Kidney (tissue), 22 donors: ENCODE data around the gene AIMP2. TPM values are rescaled to one million over a fixed set of nuclear protein-coding genes. Genes with fewer than 3 reads are reported as not detected.
"Not testable (repeated sequence)": the region's sequence is repeated elsewhere in the genome, so short reads cannot be mapped to it uniquely, and the experiment has no call there.

ENCODE experiments used
- DNase-seq, 5 donors: peaks; one replicate each; pipeline ENCODE4 v3.0.0-alpha.2; 2013 to 2020
- FAIRE-seq: peaks from 2 replicates; lab custom pipeline; 2012; peaks lifted over from hg19 to GRCh38; lab: Jason Lieb, UNC
- H3K27ac ChIP-seq, 2 donors: one replicate each; pipeline ENCODE4 v1.7.0; 2013; ENCODE audit warnings: low read depth in 2 of 2, low read length in 2 of 2, inconsistent platforms in 1 of 2
- H3K27me3 ChIP-seq: one replicate; pipeline ENCODE4 v1.7.1; 2013; ENCODE audit warnings: low read length, inconsistent platforms; ENCODE audit not compliant: control insufficient read depth, insufficient read depth
- H3K36me3 ChIP-seq, 3 donors: one replicate each; pipeline versions ENCODE4 v1.7.0 to v1.7.1; 2013; ENCODE audit warnings: low read length in 3 of 3, control low read depth in 1 of 3, inconsistent platforms in 1 of 3; ENCODE audit not compliant: insufficient read depth in 3 of 3, control insufficient read depth in 2 of 3
- H3K4me1 ChIP-seq, 3 donors: one replicate each; pipeline versions ENCODE4 v1.7.0 to v1.7.1; 2013; ENCODE audit warnings: low read length in 3 of 3, inconsistent platforms in 1 of 3, low read depth in 1 of 3; ENCODE audit not compliant: control insufficient read depth in 2 of 3, insufficient read depth in 2 of 3
- H3K4me3 ChIP-seq, 3 donors: one replicate each; pipeline versions ENCODE4 v1.7.0 to v1.8.1; 2013; ENCODE audit warnings: low read length in 3 of 3, control low read depth in 1 of 3, inconsistent platforms in 1 of 3
- H3K9ac ChIP-seq, 3 donors: one replicate each; pipeline versions ENCODE4 v1.7.0 to v1.7.1; 2013; ENCODE audit warnings: low read length in 3 of 3, control low read depth in 1 of 3, inconsistent platforms in 1 of 3
- H3K9me3 ChIP-seq, 3 donors: one replicate each; pipeline versions ENCODE4 v1.7.0 to v1.7.1; 2013; ENCODE audit warnings: low read length in 3 of 3, control low read depth in 1 of 3, inconsistent platforms in 1 of 3; ENCODE audit not compliant: control insufficient read depth in 2 of 3, insufficient read depth in 1 of 3
- intact Hi-C: fragments of 100-400 bp; cut with DNase I; formaldehyde crosslinking; loops from one replicate; pipeline ENCODE4 v1.11.1; 2022
- long read RNA-seq, 10 donors: library from polyadenylated mRNA in 1 of 10; unstranded in 1 of 10; transcript quantifications; one replicate each; pipeline ENCODE4 v2.0.0 and lab custom pipeline, GENCODE V29; 2021 to 2026
- polyA plus RNA-seq: library from polyadenylated mRNA; stranded (reverse); fragments of 350-450 nt; fragmentation: Illumina TruSeq; extraction: RNeasy Lipid Tissue Mini Kit (QIAGEN cat#74804); gene quantifications from one replicate; pipeline ENCODE4 v1.2.3, GENCODE V29; 2014; ENCODE audit warnings: low read depth, low replicate concordance; ENCODE audit not compliant: insufficient read depth
- total RNA-seq: library from RNA; stranded (reverse); fragmentation: NEBNext Ultra II Directional; extraction: Animal tissue kit (Norgen Biotek cat#: 25700); gene quantifications from one replicate; pipeline ENCODE4 v1.2.1, GENCODE V29; 2021
- TF ChIP-seq, protein P1 (sequence below): IDR thresholded peaks from 3 replicates; pipeline ENCODE4 v1.5.1; 2012; ENCODE audit warnings: mild to moderate bottlenecking, moderate library complexity, borderline replicate concordance; ENCODE audit not compliant: insufficient read depth; ENCODE audit errors: extremely low read depth
- donor health status: control.
- donor health status: control.
- donor health status: control.
- donor health status: control.
- donor health status: control.
- donor health status: DM: yes; HTN: yes; CAD: no.
- donor health status: Normal renal cell carcinoma (clear cell type).

Gene AIMP2
- 34.6 TPM for total RNA-seq
- 55.5 TPM for polyA plus RNA-seq
- long read RNA-seq, donor 1, transcript AIMP2-201 (4 exons, 1,225 nt), result major isoform, 5 of 6 reads
- long read RNA-seq, donor 1, partial matches to known transcripts, result 0 of 6 reads
- long read RNA-seq, donor 1, other reads (novel, unspliced or antisense), result 0 of 6 reads
- long read RNA-seq, donor 2, transcript AIMP2-201 (4 exons, 1,225 nt), result major isoform, 14 of 15 reads
- long read RNA-seq, donor 2, partial matches to known transcripts, result 0 of 15 reads
- long read RNA-seq, donor 2, other reads (novel, unspliced or antisense), result 0 of 15 reads
- long read RNA-seq, donor 3, transcript AIMP2-201 (4 exons, 1,225 nt), result major isoform, 18 of 19 reads
- long read RNA-seq, donor 3, partial matches to known transcripts, result 0 of 19 reads
- long read RNA-seq, donor 3, other reads (novel, unspliced or antisense), result 0 of 19 reads
- long read RNA-seq, donor 4, transcript AIMP2-201 (4 exons, 1,225 nt), result major isoform, 11 of 55 reads
- long read RNA-seq, donor 4, partial matches to known transcripts, result 43 of 55 reads
- long read RNA-seq, donor 4, other reads (novel, unspliced or antisense), result 0 of 55 reads
- long read RNA-seq, donor 5, partial matches to known transcripts, result 5 of 8 reads
- long read RNA-seq, donor 5, other reads (novel, unspliced or antisense), result 0 of 8 reads
- long read RNA-seq, donor 6, transcript AIMP2-201 (4 exons, 1,225 nt), result major isoform, 25 of 110 reads
- long read RNA-seq, donor 6, partial matches to known transcripts, result 84 of 110 reads
- long read RNA-seq, donor 6, other reads (novel, unspliced or antisense), result 0 of 110 reads
- long read RNA-seq, donor 7, transcript AIMP2-201 (4 exons, 1,225 nt), result major isoform, 14 of 20 reads
- long read RNA-seq, donor 7, partial matches to known transcripts, result 2 of 20 reads
- long read RNA-seq, donor 7, other reads (novel, unspliced or antisense), result 3 of 20 reads
- long read RNA-seq, donor 8, transcript AIMP2-201 (4 exons, 1,225 nt), result major isoform, 15 of 18 reads
- long read RNA-seq, donor 8, partial matches to known transcripts, result 0 of 18 reads
- long read RNA-seq, donor 8, other reads (novel, unspliced or antisense), result 0 of 18 reads
- long read RNA-seq, donor 9, transcript AIMP2-201 (4 exons, 1,225 nt), result major isoform, 15 of 18 reads
- long read RNA-seq, donor 9, partial matches to known transcripts, result 0 of 18 reads
- long read RNA-seq, donor 9, other reads (novel, unspliced or antisense), result 0 of 18 reads
- long read RNA-seq, donor 10, transcript AIMP2-201 (4 exons, 1,225 nt), result major isoform, 8 of 96 reads
- long read RNA-seq, donor 10, partial matches to known transcripts, result 77 of 96 reads
- long read RNA-seq, donor 10, other reads (novel, unspliced or antisense), result 9 of 96 reads

- peak within 1 kb of the TSS; percentile 71 to 81 (median 76) for H3K9ac ChIP-seq
- TF ChIP-seq, protein P1, sequence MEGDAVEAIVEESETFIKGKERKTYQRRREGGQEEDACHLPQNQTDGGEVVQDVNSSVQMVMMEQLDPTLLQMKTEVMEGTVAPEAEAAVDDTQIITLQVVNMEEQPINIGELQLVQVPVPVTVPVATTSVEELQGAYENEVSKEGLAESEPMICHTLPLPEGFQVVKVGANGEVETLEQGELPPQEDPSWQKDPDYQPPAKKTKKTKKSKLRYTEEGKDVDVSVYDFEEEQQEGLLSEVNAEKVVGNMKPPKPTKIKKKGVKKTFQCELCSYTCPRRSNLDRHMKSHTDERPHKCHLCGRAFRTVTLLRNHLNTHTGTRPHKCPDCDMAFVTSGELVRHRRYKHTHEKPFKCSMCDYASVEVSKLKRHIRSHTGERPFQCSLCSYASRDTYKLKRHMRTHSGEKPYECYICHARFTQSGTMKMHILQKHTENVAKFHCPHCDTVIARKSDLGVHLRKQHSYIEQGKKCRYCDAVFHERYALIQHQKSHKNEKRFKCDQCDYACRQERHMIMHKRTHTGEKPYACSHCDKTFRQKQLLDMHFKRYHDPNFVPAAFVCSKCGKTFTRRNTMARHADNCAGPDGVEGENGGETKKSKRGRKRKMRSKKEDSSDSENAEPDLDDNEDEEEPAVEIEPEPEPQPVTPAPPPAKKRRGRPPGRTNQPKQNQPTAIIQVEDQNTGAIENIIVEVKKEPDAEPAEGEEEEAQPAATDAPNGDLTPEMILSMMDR, result no peak
- H3K4me3 ChIP-seq, result peak within 1 kb of the TSS; percentile 84 to 94 (median 91)
- DNase-seq, result peak; percentile 99 to 100 (median 99)
- peak within 1 kb of the TSS; percentile 97 to 99 for H3K27ac ChIP-seq
- no peaks in the 10 kb centered on the region for H3K27me3 ChIP-seq
- peaks cover 0 to 3% (median 0%) of the 10 kb centered on the region in 3 donors for H3K36me3 ChIP-seq
- no peaks in the 10 kb centered on the region for H3K9me3 ChIP-seq
- FAIRE-seq, result peak; percentile 76
- H3K4me1 ChIP-seq, result peaks cover 0 to 3% (median 2%) of the 10 kb centered on the region in 3 donors
- intact Hi-C loops, result no loop called here
Measured at GRCh38 chr7:6008668-6009611, at the start of gene AIMP2, which contains the start of gene PMS2. TSS of gene AIMP2 (plus strand) at chr7:6009272. CDS start at chr7:6009364, 92 bp downstream. TSS of gene PMS2 (minus strand) at chr7:6009049. CDS start at chr7:6009019, 30 bp downstream.

- H3K27me3 ChIP-seq, H3K4me3 ChIP-seq, DNase-seq, H3K4me1 ChIP-seq, H3K27ac ChIP-seq, FAIRE-seq, H3K9me3 ChIP-seq, H3K9ac ChIP-seq, H3K36me3 ChIP-seq, intact Hi-C loops: not testable (repeated sequence)
Measured at GRCh38 chr7:5963205-5963604, 45.9 kb upstream of the AIMP2 start.

DNA sequence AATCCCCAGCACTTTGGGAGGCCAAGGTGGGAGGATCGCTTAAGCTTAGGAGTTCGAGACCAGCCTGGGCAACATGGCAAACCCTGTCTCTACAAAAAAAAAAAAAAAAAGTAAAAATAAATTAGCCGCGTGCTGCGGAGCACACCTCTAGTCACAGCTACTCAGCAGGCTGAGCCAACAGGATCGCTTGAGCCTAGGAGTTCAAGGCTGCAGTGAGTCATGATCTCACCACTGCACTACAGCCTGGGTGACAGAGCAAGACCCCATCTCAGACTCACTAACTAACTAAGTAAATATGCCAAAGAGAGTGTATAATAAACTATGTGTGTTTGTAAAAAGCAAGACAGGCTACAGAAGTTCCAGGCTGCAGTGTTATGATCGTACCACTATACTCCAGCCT, 45.3 kb upstream of the AIMP2 start:
- DNase-seq, H3K27ac ChIP-seq, FAIRE-seq, H3K4me1 ChIP-seq, H3K9me3 ChIP-seq, intact Hi-C loops, H3K9ac ChIP-seq, H3K36me3 ChIP-seq, H3K27me3 ChIP-seq, H3K4me3 ChIP-seq: not testable (repeated sequence)

GRCh38 chr7:5970347-5970911, 38.6 kb upstream of the AIMP2 start, which contains the start of gene RSPH10B:
TSS of gene RSPH10B (minus strand) at chr7:5970689. CDS start at chr7:5967116, 3,573 bp downstream.
- H3K27ac ChIP-seq, intact Hi-C loops, H3K27me3 ChIP-seq, H3K36me3 ChIP-seq, FAIRE-seq, H3K9ac ChIP-seq, H3K4me3 ChIP-seq, H3K4me1 ChIP-seq, H3K9me3 ChIP-seq: not testable (repeated sequence)
- DNase-seq, result peak in 2 of 5 donors; percentile 2 to 11

DNA sequence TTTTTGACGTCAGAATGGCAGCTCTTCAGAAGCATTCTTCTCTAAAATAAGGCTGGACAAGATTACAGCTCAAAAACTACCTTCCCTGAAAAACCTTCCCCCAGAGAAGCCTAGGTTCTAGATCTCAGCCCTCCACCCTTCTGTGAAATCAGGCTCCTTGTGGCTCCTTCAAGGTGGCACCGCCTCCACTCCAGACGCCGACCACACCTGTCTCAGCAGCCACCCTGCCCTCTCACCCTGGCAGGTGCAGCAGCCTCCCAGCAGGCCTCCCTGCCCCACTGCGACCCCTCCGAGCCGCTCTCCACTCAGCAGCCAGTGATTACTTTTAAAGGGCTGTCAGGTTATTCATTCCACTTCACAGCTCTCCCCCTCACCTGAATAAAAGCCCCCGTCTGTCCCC, 35.5 kb upstream of the AIMP2 start:
- H3K9me3 ChIP-seq, H3K4me1 ChIP-seq, H3K27ac ChIP-seq, H3K9ac ChIP-seq, H3K27me3 ChIP-seq, H3K4me3 ChIP-seq, H3K36me3 ChIP-seq, DNase-seq, FAIRE-seq, intact Hi-C loops: not testable (repeated sequence)
